Measurements from ENCODE around the gene BSPRY. TPM values are rescaled to one million over a fixed set of nuclear protein-coding genes. Genes with fewer than 3 reads are reported as not detected.

BSPRY gene
- total and polyA plus RNA-seq, 2 donors (not counting 1 experiment from before 2014, with no cell fraction given): 0.42 to 0.59 TPM

GRCh38 chr9:113350107-113350661 is 843 bp downstream of the BSPRY start:
- Mint-ChIP-seq H3K4me1 (peaks cover 25% of the 10 kb centered on the region), H3K9me3 (ENCODE audit: insufficient read depth) (no peaks in the 10 kb centered on the region), H3K27me3 (peaks cover 14% of the 10 kb centered on the region), H3K27ac (peak overlapping the region; percentile 46), H3K4me3 (peak overlapping the region; percentile 85)
- peak overlapping the region; percentile 79 for H3K4me2 ChIP-seq (replicated peaks; ENCODE audit: low read depth, low read length, poor library complexity, severe bottlenecking)
- H2AFZ ChIP-seq (ENCODE audit: insufficient read depth, low read depth, low read length, poor library complexity, severe bottlenecking): peak overlapping the region; percentile 72
- H3K27me3 ChIP-seq (replicated peaks in 1 of 4; ENCODE audit: control extremely low read depth in 1 of 4, control insufficient read depth in 3 of 4, insufficient read depth in 4 of 4, low read length in 3 of 4): peaks cover 0 to 17% (median 1%) of the 10 kb centered on the region in 4 experiments
- H3K79me2 ChIP-seq (ENCODE audit: control insufficient read depth, insufficient read depth, low read length): no peaks in the 10 kb centered on the region
- POLR2A ChIA-PET: interaction anchor here (0.6 to 2.1 kb wide), 3 partner anchors 10 to 26 kb away, joined by 3 to 7 read pairs (median 3); partner anchors contain the start of gene WDR31
- ATAC-seq (ENCODE audit: low read depth) (no peak), DNase-seq (peak; percentile 27)
- H3K4me1 ChIP-seq (ENCODE audit: control insufficient read depth in 2 of 2, insufficient read depth in 2 of 2, low read length in 2 of 2): peaks cover 19 to 22% of the 10 kb centered on the region in 2 donors
- intact Hi-C loops (cut with micrococcal nuclease): loop anchor here (2.0 kb wide), 1 partner anchor 13 kb away; no protein-coding TSS in a partner anchor
- WGBS (ENCODE audit: insufficient coverage): 0% methylated on average over 7 of the region's 14 CpGs
- no peak overlapping the region for H3K27ac ChIP-seq (ENCODE audit: low read length in 2 of 2)
- H4K20me1 ChIP-seq (ENCODE audit: control insufficient read depth, insufficient read depth, low read length, poor library complexity, severe bottlenecking): no peaks in the 10 kb centered on the region
- CTCF ChIA-PET: interaction anchor here (0.7 to 2.2 kb wide), 2 partner anchors 10 to 232 kb away, joined by 3 to 10 read pairs; partner anchors contain the start of gene WDR31
- H3K36me3 ChIP-seq (replicated peaks in 1 of 2; ENCODE audit: control extremely low read depth in 1 of 2, control insufficient read depth in 1 of 2, extremely low read depth in 1 of 2, insufficient read depth in 2 of 2, low read length in 1 of 2): no peaks in the 10 kb centered on the region
- no peak for TF ChIP-seq EZH2 (IDR thresholded peaks at IDR 0.05; ENCODE audit: borderline replicate concordance, insufficient read depth, low read depth, low read length, poor library complexity, severe bottlenecking)
- no peak for TF ChIP-seq CTCF (IDR thresholded peaks at IDR 0.05)
- peak overlapping the region; percentile 64 for H3K9ac ChIP-seq (ENCODE audit: low read length)
- H3K9me3 ChIP-seq (ENCODE audit: control extremely low read depth in 1 of 3, control insufficient read depth in 2 of 3, insufficient read depth in 1 of 3, low read length in 2 of 3): no peaks in the 10 kb centered on the region
- H3K4me3 ChIP-seq (ENCODE audit: control extremely low read depth in 1 of 5, extremely low read depth in 1 of 5, insufficient read depth in 1 of 5, low read depth in 2 of 5, low read length in 4 of 5): peak overlapping the region; percentile 15 to 58 (median 52)

GRCh38 chr9:113350937-113351336 is 1.6 kb downstream of the BSPRY start:
- H2AFZ ChIP-seq (ENCODE audit: insufficient read depth, low read depth, low read length, poor library complexity, severe bottlenecking): peak overlapping the region; percentile 18
- POLR2A ChIA-PET: interaction anchor here (2.1 kb wide), 1 partner anchor 11 kb away, joined by 7 read pairs; the partner anchor contains the start of gene WDR31

More at GRCh38 chr9:113350937-113351336, 1.6 kb downstream of the BSPRY start:
- CTCF ChIA-PET: interaction anchor here (0.7 to 2.2 kb wide), 2 partner anchors 11 to 231 kb away, joined by 3 to 10 read pairs; partner anchors contain the start of gene WDR31
- no peaks in the 10 kb centered on the region for H3K9me3 ChIP-seq (ENCODE audit: control extremely low read depth in 1 of 3, control insufficient read depth in 2 of 3, insufficient read depth in 1 of 3, low read length in 2 of 3)
- Mint-ChIP-seq H3K4me3 (peak overlapping the region; percentile 85), H3K9me3 (ENCODE audit: insufficient read depth) (no peaks in the 10 kb centered on the region), H3K27me3 (peaks cover 14% of the 10 kb centered on the region), H3K27ac (peak overlapping the region; percentile 23), H3K4me1 (peaks cover 25% of the 10 kb centered on the region)
- no peaks in the 10 kb centered on the region for H3K36me3 ChIP-seq (replicated peaks in 1 of 2; ENCODE audit: control extremely low read depth in 1 of 2, control insufficient read depth in 1 of 2, extremely low read depth in 1 of 2, insufficient read depth in 2 of 2, low read length in 1 of 2)
- H3K27ac ChIP-seq (ENCODE audit: low read length in 2 of 2): no peak overlapping the region
- H3K27me3 ChIP-seq (replicated peaks in 1 of 4; ENCODE audit: control extremely low read depth in 1 of 4, control insufficient read depth in 3 of 4, insufficient read depth in 4 of 4, low read length in 3 of 4): peaks cover 0 to 17% (median 1%) of the 10 kb centered on the region in 4 experiments
- intact Hi-C loops (cut with micrococcal nuclease): loop anchor here (1.0 to 2.0 kb wide), 2 partner anchors 11 to 14 kb away; partner anchors contain the start of gene WDR31
- peak overlapping the region; percentile 64 for H3K9ac ChIP-seq (ENCODE audit: low read length)
- H3K4me2 ChIP-seq (replicated peaks; ENCODE audit: low read depth, low read length, poor library complexity, severe bottlenecking): peak overlapping the region; percentile 79
- H3K79me2 ChIP-seq (ENCODE audit: control insufficient read depth, insufficient read depth, low read length): no peaks in the 10 kb centered on the region
- peak; percentile 60 for DNase-seq
- 8% methylated on average over 5 of the region's 6 CpGs for WGBS (ENCODE audit: insufficient coverage)
- H3K4me3 ChIP-seq (ENCODE audit: control extremely low read depth in 1 of 5, extremely low read depth in 1 of 5, insufficient read depth in 1 of 5, low read depth in 2 of 5, low read length in 4 of 5): no peak overlapping the region
- ATAC-seq (ENCODE audit: low read depth): peak; percentile 44
- TF ChIP-seq EZH2 (IDR thresholded peaks at IDR 0.05; ENCODE audit: borderline replicate concordance, insufficient read depth, low read depth, low read length, poor library complexity, severe bottlenecking): no peak
- TF ChIP-seq CTCF (IDR thresholded peaks at IDR 0.05): no peak
- H4K20me1 ChIP-seq (ENCODE audit: control insufficient read depth, insufficient read depth, low read length, poor library complexity, severe bottlenecking): no peaks in the 10 kb centered on the region
- H3K4me1 ChIP-seq (ENCODE audit: control insufficient read depth in 2 of 2, insufficient read depth in 2 of 2, low read length in 2 of 2): peaks cover 19 to 22% of the 10 kb centered on the region in 2 donors

Measured in B cell (primary cell).